H1 (cell line): Measurements from ENCODE around the gene SLC24A3. TPM values are rescaled to one million over a fixed set of nuclear protein-coding genes. Genes with fewer than 3 reads are reported as not detected.

Experiments used
- ATF3 ChIP-seq: IDR thresholded peaks from 2 replicates; pipeline ENCODE4 v1.6.1; 2011; ENCODE audit warnings: low read depth, mild to moderate bottlenecking, low read length; ENCODE audit not compliant: insufficient read depth
- FOSL1 ChIP-seq: IDR thresholded peaks from 2 replicates; pipeline ENCODE4 v1.6.1; 2011; ENCODE audit warnings: mild to moderate bottlenecking, low read depth, low read length, moderate library complexity; ENCODE audit not compliant: insufficient read depth
- HDAC6 ChIP-seq: IDR thresholded peaks from one replicate; pipeline ENCODE4 v1.7.1; 2012; ENCODE audit warnings: low read depth, mild to moderate bottlenecking, inconsistent platforms, low read length, moderate library complexity
- polyA plus RNA-seq, 7 experiments: library from polyadenylated mRNA; depleted of rRNA in 3 of 7; stranded (reverse) in 5 of 7; unstranded in 2 of 7; fragments of >200 nt in 5 of 7; fragments of 200-250 nt in 2 of 7; gene quantifications; 1 replicate in 5 of 7; 2 replicates in 1 of 7; 4 replicates in 1 of 7; pipeline versions ENCODE4 v1.2.1 to v1.2.3, GENCODE V29; 2011 to 2013; ENCODE audit warnings: missing spikeins in 2 of 7, mixed read lengths in 2 of 7
- total RNA-seq: library from RNA; stranded (reverse); fragmentation: NEBNext Ultra II Directional; extraction: Animal tissue kit (Norgen Biotek cat#: 25700); gene quantifications from 2 replicates; pipeline ENCODE4 v1.2.1, GENCODE V29; 2021

SLC24A3 gene
- total and polyA plus RNA-seq, 2 of the 8 experiments (the other 6 are each of a cell fraction or from before 2014, with no cell fraction given) = 4.5 to 6.3 TPM

GRCh38 chr20:19564261-19564660 is 351.8 kb downstream of the SLC24A3 start (continued):
- TF ChIP-seq ATF3 (no peak), FOSL1 (no peak), HDAC6 (no peak)
